ENCODE data around the gene TRERF1.

- no peak for TF ChIP-seq CTCF (IDR thresholded peaks at IDR 0.05 in 4 of 5, conservative IDR thresholded peaks at IDR 0.05 in 1 of 5)
- no peak for TF ChIP-seq POLR2A (IDR thresholded peaks at IDR 0.05)
Observed at GRCh38 chr6:42366999-42367352, 84.8 kb downstream of the TRERF1 start.

Measured in gastrocnemius medialis (tissue), 4 donors.